OCI-LY3 (cell line): ENCODE results near the gene CD4.

Experiments used
- EZH2phosphoT487 ChIP-seq: fragments of 200-600 bp; shearing (Covaris generic); IDR thresholded peaks from 2 replicates; pipeline ENCODE4 v1.6.1; 2018; ENCODE audit warnings: antibody characterized with exemption, mixed run types, low read depth
- TF ChIP-seq, protein P1 (sequence below): fragments of 200-600, 300-600 bp; sonication (generic); IDR thresholded peaks from 2 replicates; pipeline ENCODE4 v1.5.1; 2014; ENCODE audit warnings: antibody characterized with exemption, low read length, low read depth

DNA sequence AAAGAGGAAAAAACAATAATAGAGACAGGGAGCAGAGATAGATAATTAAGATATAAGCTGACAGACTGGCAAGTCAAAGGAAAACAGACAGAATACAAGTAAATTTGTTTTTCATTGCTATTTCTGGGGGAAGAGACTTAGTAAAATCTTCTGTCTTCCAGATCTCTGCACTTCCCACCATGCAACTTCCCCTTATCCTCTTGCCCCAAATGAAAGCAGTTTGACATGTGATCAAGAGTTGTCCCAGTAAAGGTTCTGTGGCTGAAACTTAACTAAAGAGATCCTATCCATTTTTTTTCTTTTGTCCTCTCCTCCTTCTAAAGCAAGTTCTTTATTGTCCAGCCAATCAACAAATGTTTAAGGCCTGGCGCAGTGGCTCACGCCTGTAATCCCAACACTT is 34.9 kb upstream of the CD4 start:
- TF ChIP-seq, protein P1, sequence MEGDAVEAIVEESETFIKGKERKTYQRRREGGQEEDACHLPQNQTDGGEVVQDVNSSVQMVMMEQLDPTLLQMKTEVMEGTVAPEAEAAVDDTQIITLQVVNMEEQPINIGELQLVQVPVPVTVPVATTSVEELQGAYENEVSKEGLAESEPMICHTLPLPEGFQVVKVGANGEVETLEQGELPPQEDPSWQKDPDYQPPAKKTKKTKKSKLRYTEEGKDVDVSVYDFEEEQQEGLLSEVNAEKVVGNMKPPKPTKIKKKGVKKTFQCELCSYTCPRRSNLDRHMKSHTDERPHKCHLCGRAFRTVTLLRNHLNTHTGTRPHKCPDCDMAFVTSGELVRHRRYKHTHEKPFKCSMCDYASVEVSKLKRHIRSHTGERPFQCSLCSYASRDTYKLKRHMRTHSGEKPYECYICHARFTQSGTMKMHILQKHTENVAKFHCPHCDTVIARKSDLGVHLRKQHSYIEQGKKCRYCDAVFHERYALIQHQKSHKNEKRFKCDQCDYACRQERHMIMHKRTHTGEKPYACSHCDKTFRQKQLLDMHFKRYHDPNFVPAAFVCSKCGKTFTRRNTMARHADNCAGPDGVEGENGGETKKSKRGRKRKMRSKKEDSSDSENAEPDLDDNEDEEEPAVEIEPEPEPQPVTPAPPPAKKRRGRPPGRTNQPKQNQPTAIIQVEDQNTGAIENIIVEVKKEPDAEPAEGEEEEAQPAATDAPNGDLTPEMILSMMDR = no peak
- TF ChIP-seq EZH2phosphoT487 = no peak
